Measurements from ENCODE around the gene GPR68.

Gene GPR68

DNA sequence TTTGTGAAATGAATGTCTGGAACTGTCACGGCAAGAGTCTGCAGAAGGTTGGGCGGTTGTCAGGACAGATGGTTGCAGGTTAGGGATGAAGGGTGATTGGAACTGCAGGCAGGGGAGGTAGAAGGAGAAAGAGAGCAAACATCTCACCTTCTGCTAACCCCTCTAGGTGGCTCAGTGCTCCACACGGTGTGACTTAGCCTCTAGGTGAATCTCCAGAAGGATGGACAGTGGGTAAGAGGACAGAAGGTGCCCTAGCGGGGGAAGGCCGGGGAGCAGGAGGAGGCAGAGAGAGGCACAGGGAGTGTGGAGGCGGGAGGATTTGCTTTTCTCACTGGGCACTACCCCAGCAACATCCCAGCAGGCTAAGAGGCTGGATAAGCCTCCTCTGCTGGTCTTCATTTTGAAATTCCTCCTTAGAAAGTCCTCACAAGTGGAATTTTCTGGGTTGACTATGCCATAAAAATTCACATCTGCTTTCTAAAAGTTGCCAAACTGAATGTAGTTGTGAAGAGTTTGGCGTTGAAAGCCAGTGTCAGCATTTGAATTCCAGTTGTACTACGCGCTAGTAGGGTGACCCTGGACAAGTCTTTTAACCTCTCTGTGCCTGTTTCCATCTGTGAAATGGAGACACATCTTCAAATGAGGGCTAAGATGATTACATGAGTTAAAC lies 10.7 kb upstream of the GPR68 start:
- no peak overlapping the region for H3K4me3 ChIP-seq (ENCODE audit: low read length)
- TF ChIP-seq, protein P1, sequence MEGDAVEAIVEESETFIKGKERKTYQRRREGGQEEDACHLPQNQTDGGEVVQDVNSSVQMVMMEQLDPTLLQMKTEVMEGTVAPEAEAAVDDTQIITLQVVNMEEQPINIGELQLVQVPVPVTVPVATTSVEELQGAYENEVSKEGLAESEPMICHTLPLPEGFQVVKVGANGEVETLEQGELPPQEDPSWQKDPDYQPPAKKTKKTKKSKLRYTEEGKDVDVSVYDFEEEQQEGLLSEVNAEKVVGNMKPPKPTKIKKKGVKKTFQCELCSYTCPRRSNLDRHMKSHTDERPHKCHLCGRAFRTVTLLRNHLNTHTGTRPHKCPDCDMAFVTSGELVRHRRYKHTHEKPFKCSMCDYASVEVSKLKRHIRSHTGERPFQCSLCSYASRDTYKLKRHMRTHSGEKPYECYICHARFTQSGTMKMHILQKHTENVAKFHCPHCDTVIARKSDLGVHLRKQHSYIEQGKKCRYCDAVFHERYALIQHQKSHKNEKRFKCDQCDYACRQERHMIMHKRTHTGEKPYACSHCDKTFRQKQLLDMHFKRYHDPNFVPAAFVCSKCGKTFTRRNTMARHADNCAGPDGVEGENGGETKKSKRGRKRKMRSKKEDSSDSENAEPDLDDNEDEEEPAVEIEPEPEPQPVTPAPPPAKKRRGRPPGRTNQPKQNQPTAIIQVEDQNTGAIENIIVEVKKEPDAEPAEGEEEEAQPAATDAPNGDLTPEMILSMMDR (IDR thresholded peaks at IDR 0.05; ENCODE audit: insufficient read depth, low read depth, low read length, missing control alignments): no peak
- no peak for DNase-seq (ENCODE audit: low read depth)

DNA sequence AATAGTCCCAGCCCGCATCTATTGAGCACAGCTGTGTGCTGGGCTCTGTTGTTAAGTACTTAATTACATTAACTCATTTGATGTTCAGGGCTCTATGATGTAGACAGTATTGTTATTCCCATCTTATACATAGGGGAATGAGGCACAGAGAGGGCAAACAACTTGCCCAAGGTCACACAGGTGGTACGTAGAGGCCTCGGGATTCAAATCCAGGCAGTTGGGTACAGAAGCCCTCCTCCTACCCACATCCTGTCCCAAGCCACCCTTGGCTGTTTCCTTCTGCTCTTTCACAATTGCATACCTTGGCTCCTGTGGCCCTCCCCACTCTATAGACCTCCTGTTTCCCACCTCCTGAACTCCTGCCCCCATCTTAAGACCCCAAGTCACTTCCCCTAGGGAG lies 10.0 kb upstream of the GPR68 start:
- H3K4me3 ChIP-seq (ENCODE audit: low read length): no peak overlapping the region
- TF ChIP-seq, protein P1 (IDR thresholded peaks at IDR 0.05; ENCODE audit: insufficient read depth, low read depth, low read length, missing control alignments): no peak
- no peak for DNase-seq (ENCODE audit: low read depth)

DNA sequence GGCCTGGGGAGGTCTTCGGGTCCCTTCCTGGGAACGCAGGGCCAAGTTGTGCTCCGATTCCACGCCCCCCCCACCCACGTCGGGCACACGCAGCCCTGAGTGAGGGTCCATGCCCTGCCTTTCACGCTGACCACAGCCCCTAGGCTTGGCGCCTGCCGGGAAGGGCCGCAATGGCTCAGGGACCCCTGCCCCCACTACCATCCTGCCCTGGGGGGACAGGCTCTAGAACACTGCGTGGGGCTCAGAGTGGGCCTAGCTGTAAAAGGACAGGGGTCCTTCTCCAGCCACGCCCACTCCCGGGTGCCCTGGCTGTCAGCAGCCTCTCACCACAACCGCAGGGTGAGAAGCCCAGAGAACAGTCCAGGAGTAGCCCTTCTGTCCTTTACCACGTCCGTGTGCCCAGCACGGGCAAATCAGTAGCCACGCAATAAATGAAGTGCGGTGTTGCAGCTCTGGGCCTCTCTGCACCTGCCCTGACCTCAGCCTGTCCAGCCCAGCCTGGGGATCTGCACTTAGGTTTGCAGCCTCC lies 9.4 kb upstream of the GPR68 start:
- peak overlapping the region; percentile 41 for H3K4me3 ChIP-seq (ENCODE audit: low read length)
- DNase-seq (ENCODE audit: low read depth): no peak
- TF ChIP-seq, protein P1 (IDR thresholded peaks at IDR 0.05; ENCODE audit: insufficient read depth, low read depth, low read length, missing control alignments): no peak

DNA sequence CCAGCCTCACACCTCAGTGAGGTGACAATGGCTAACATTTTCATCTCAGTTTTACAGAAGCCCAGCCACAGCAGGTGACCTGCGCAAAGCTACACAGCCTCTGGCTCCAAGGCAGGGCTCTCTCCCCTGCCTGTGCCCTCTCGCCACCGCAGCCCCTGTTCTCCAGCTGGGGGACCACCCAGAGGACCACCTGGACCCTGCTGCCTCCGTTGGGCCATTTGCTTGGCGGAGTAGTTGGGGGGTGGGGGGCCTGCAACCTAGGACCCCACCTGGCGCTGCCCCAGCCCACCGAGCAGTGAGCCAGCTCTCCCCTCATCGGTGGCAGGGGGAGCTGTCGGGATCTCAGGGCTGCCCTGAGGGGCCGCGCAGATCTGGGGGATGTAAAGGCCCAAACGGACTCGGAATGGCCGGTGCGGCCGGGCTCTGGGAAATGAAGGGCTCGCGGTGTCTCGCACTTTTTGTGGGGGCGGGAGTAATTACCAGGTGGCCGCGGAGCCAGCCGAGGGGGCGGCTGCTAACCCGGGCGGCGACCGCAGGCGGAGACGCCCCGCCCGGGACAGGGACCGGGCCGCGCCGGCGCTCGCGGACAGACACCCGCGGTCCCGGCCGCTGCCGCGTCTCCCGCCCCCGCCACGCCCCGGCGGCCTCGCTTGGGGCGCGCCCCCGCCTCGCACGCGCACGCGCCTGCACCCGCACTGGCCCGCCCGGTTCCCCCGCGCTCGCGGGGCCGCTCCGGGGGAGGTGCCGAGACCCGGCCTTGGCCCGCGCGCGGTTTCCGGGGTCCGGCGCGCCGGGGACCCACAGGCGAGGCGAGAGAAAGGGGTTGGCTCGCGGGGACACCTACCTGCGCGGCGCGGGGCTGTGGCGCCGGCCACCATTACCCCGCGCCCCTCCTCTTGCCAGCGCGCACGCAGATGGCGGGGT lies 8.6 kb upstream of the GPR68 start:
- peak overlapping the region; percentile 49 for H3K4me3 ChIP-seq (ENCODE audit: low read length)
- TF ChIP-seq, protein P1 (IDR thresholded peaks at IDR 0.05; ENCODE audit: insufficient read depth, low read depth, low read length, missing control alignments): no peak
- no peak for DNase-seq (ENCODE audit: low read depth)

DNA sequence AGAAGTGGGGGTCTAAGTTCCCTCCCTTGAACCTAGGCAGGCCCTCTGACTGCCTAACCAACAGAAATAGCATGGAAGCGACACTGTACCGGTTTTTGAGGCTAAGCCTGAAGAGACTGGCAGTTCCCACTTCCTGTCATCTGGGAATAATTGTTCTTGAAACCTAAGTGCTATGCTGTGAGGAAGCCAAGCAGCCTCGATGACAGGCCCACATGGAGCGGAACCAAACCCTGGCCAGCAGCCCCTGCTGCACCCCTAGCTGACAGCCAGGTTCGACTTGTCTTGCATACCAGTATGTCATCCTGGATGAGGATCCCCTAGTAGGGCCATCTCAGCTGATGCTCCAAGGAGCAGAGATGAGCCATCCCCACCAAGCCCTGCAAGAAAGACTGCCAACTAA lies 6.4 kb upstream of the GPR68 start:
- TF ChIP-seq, protein P1 (IDR thresholded peaks at IDR 0.05; ENCODE audit: insufficient read depth, low read depth, low read length, missing control alignments): no peak
- no peak for DNase-seq (ENCODE audit: low read depth)
- no peak overlapping the region for H3K4me3 ChIP-seq (ENCODE audit: low read length)

DNA sequence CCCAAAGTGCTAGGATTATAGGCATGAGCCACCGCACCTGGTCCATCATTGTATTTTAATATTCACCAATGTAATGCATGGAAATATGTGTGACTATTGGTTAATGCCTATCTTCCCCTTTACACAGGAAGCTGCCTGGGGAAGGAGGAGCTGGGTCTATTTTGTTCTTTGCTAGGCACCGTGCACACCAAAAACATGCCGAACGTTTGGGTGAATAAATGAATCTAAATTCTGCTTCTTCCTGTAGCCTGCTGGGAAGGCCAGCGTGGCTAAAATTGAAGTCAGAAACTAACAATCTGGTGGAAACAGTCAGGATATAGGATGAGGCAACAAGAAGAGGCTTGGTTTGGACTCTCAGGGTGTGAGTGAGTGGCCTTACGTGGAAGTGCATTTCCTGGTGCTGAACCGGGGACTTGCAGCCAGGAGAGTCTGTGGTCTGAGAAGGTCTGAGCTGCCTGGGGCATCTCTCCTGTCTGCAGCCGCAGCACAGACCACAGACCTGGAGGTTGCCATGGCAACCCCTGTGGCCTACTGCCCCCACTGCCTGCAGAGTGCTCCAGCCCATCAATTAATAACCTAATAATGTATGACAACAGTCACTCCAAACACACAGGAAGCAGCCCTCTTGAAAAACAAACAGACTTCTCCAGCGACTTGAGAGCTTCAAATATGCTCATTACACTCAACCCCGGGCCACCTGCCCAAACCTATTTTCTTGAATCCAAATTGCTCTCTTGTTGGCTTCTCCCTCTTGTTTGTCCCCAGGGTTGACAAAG lies 5.5 kb upstream of the GPR68 start:
- TF ChIP-seq, protein P1 (IDR thresholded peaks at IDR 0.05; ENCODE audit: insufficient read depth, low read depth, low read length, missing control alignments): no peak
- DNase-seq (ENCODE audit: low read depth): peak; percentile 60
- H3K4me3 ChIP-seq (ENCODE audit: low read length): no peak overlapping the region

Data from epithelial cell of esophagus (primary cell).